Aorta (tissue), 5 donors: ENCODE results near the gene TCF3. TPM values are rescaled to one million over a fixed set of nuclear protein-coding genes. Genes with fewer than 3 reads are reported as not detected.

Experiments used
- ATAC-seq: fragments of 200-7000 bp; cut with Tn5 transposase; one replicate; pipeline ENCODE4 v1.9.1; 2022; ENCODE audit warnings: moderate library complexity; ENCODE audit not compliant: low FRiP score
- DNase-seq, 2 donors: peaks; one replicate each; pipeline ENCODE4 v3.0.0-alpha.2; 2020
- H3K27ac ChIP-seq, 2 donors: one replicate each; pipeline ENCODE4 v1.5.1; 2013; ENCODE audit warnings: low read length in 2 of 2, mild to moderate bottlenecking in 2 of 2, moderate library complexity in 2 of 2, control low read depth in 1 of 2, inconsistent platforms in 1 of 2, low read depth in 1 of 2
- H3K27me3 ChIP-seq, 2 donors: one replicate each; pipeline ENCODE4 v1.6.1; 2013; ENCODE audit warnings: control low read depth in 1 of 2, low read length in 1 of 2, mild to moderate bottlenecking in 1 of 2, moderate library complexity in 1 of 2; ENCODE audit not compliant: insufficient read depth in 2 of 2, control insufficient read depth in 1 of 2
- H3K36me3 ChIP-seq, 2 donors: one replicate each; pipeline ENCODE4 v1.6.1; 2013; ENCODE audit warnings: control low read depth in 1 of 2, low read length in 1 of 2, mild to moderate bottlenecking in 1 of 2; ENCODE audit not compliant: insufficient read depth in 2 of 2, control insufficient read depth in 1 of 2
- H3K4me1 ChIP-seq, 2 donors: one replicate each; pipeline ENCODE4 v1.6.1; 2013; ENCODE audit warnings: low read length in 2 of 2, control low read depth in 1 of 2, mild to moderate bottlenecking in 1 of 2, moderate library complexity in 1 of 2; ENCODE audit not compliant: insufficient read depth in 2 of 2, control insufficient read depth in 1 of 2
- H3K4me3 ChIP-seq, 2 donors: one replicate each; pipeline ENCODE4 v1.5.1; 2013; ENCODE audit warnings: low read length in 2 of 2, control low read depth in 1 of 2, mild to moderate bottlenecking in 1 of 2
- H3K9me3 ChIP-seq: one replicate; pipeline ENCODE4 v1.6.1; 2013; ENCODE audit warnings: mild to moderate bottlenecking, low read length; ENCODE audit not compliant: control insufficient read depth
- WGBS, 2 donors: extraction: QIAGEN DNeasy Blood & Tissue Kit; methylation state at CpG; one replicate each; pipeline ENCODE4 v1.1.7; 2013; 5-methylcytosine and 5-hydroxymethylcytosine counted together
- intact Hi-C, 2 donors: fragments of 100-400 bp; cut with DNase I; formaldehyde crosslinking; loops; one replicate each; pipeline versions ENCODE4 v1.14.2 to v1.15.0; 2022
- polyA plus RNA-seq, 2 donors: library from polyadenylated mRNA; stranded (reverse); fragments of 200-250 nt; gene quantifications; one replicate each; pipeline ENCODE4 v1.2.3, GENCODE V29; 2013
- total RNA-seq, 2 donors: library from RNA; stranded (reverse); fragmentation: NEBNext Ultra II Directional; extraction: Animal tissue kit (Norgen Biotek cat#: 25700); gene quantifications; one replicate each; pipeline ENCODE4 v1.2.1, GENCODE V29; 2021
- donor health status: healthy with polysubstance abuse.
- donor health status: Bipolar disorder and iron deficiency.
- donor health status: DM: no; HTN: no; CAD: no.
- donor health status: DM: no; HTN: no; CAD: no.
- donor health status: DM: yes; HTN: yes; CAD: no.

The TCF3 gene
- total and polyA plus RNA-seq, 4 donors: 23.7 to 50.4 (median 34.1) TPM

- no peak for ATAC-seq
- 83 to 84% methylated on average over 9 of the region's 9 CpGs for WGBS, 2 donors
- Histone ChIP-seq H3K36me3 (no peaks in the 10 kb centered on the region), H3K4me3 (no peak overlapping the region), H3K4me1 (no peaks in the 10 kb centered on the region), H3K27ac (no peak overlapping the region), H3K27me3 (no peaks in the 10 kb centered on the region), H3K9me3 (no peaks in the 10 kb centered on the region)
- DNase-seq: no peak
- intact Hi-C loops: no loop called here
Observed at GRCh38 chr19:1572795-1573194, 79.6 kb downstream of the TCF3 start.

GRCh38 chr19:1571358-1571757 lies 81.1 kb downstream of the TCF3 start:
- no peaks in the 10 kb centered on the region for H3K9me3 ChIP-seq
- ATAC-seq: no peak
- H3K4me1 ChIP-seq: no peaks in the 10 kb centered on the region
- no peak for DNase-seq
- no peaks in the 10 kb centered on the region for H3K36me3 ChIP-seq
- no peak overlapping the region for H3K27ac ChIP-seq
- H3K4me3 ChIP-seq: no peak overlapping the region
- no peaks in the 10 kb centered on the region for H3K27me3 ChIP-seq
- WGBS, 2 donors: 90% methylated on average over 12 of the region's 12 CpGs
- intact Hi-C loops: no loop called here

- intact Hi-C loops: no loop called here
- H3K4me3 ChIP-seq: no peak overlapping the region
- DNase-seq (no peak), ATAC-seq (no peak)
- H3K9me3 ChIP-seq: no peaks in the 10 kb centered on the region
- H3K4me1 ChIP-seq: no peaks in the 10 kb centered on the region
- H3K27ac ChIP-seq: no peak overlapping the region
- H3K27me3 ChIP-seq: no peaks in the 10 kb centered on the region
- H3K36me3 ChIP-seq: no peaks in the 10 kb centered on the region
- WGBS, 2 donors: 93 to 97% methylated on average over 13 of the region's 13 CpGs
Observed at GRCh38 chr19:1570836-1571235, 81.6 kb downstream of the TCF3 start.

- 82 to 86% methylated on average over 4 of the region's 4 CpGs for WGBS, 2 donors
Observed at GRCh38 chr19:1569997-1570396, 82.4 kb downstream of the TCF3 start.

GRCh38 chr19:1568320-1569019 lies 83.9 kb downstream of the TCF3 start, which contains the start of gene MEX3D:
Gene MEX3D, minus strand, starts transcription at chr19:1568325. Its CDS starts 267 bp downstream, at chr19:1568058.
- Histone ChIP-seq H3K36me3 (no peaks in the 10 kb centered on the region), H3K27ac (peak within 1 kb of the TSS in 1 of 2 donors; percentile 12), H3K4me3 (peak within 1 kb of the TSS; percentile 55 to 84), H3K4me1 (no peaks in the 10 kb centered on the region), H3K9me3 (no peaks in the 10 kb centered on the region), H3K27me3 (no peaks in the 10 kb centered on the region)
- WGBS, 2 donors: 6 to 9% methylated on average over 31 to 63 of the region's 63 CpGs
- peak; percentile 82 for ATAC-seq
- peak; percentile 85 to 91 for DNase-seq
- intact Hi-C loops: no loop called here

More at GRCh38 chr19:1569997-1570396, 82.4 kb downstream of the TCF3 start:
- Histone ChIP-seq H3K4me3 (no peak overlapping the region), H3K9me3 (no peaks in the 10 kb centered on the region), H3K4me1 (no peaks in the 10 kb centered on the region), H3K27ac (no peak overlapping the region), H3K27me3 (no peaks in the 10 kb centered on the region), H3K36me3 (no peaks in the 10 kb centered on the region)
- intact Hi-C loops: no loop called here
- no peak for DNase-seq
- ATAC-seq: no peak

GRCh38 chr19:1567848-1568227 lies 84.6 kb downstream of the TCF3 start:
- intact Hi-C loops: no loop called here
- no peaks in the 10 kb centered on the region for H3K9me3 ChIP-seq
- H3K4me3 ChIP-seq: peak overlapping the region; percentile 55 to 84
- 1% methylated on average over 73 of the region's 73 CpGs; no CpG with 5 or more reads in 1 of the 2 donors for WGBS, 2 donors
- H3K27ac ChIP-seq: no peak overlapping the region
- no peaks in the 10 kb centered on the region for H3K27me3 ChIP-seq
- DNase-seq: no peak
- no peaks in the 10 kb centered on the region for H3K36me3 ChIP-seq
- ATAC-seq: no peak
- H3K4me1 ChIP-seq: no peaks in the 10 kb centered on the region

GRCh38 chr19:1567116-1567847 lies 85.1 kb downstream of the TCF3 start:
- ATAC-seq: no peak
- Histone ChIP-seq H3K27me3 (no peaks in the 10 kb centered on the region), H3K4me3 (peak overlapping the region; percentile 55 to 84), H3K4me1 (no peaks in the 10 kb centered on the region), H3K36me3 (no peaks in the 10 kb centered on the region), H3K27ac (peak overlapping the region in 1 of 2 donors; percentile 12), H3K9me3 (no peaks in the 10 kb centered on the region)
- peak in 1 of 2 donors; percentile 61 for DNase-seq
- 0 to 1% methylated on average over 36 to 108 of the region's 108 CpGs for WGBS, 2 donors
- intact Hi-C loops: no loop called here

- H3K4me3 ChIP-seq: peak overlapping the region; percentile 55 to 84
- H3K36me3 ChIP-seq: no peaks in the 10 kb centered on the region
- ATAC-seq (peak; percentile 85), DNase-seq (peak; percentile 68 to 87)
- no peaks in the 10 kb centered on the region for H3K27me3 ChIP-seq
- no peaks in the 10 kb centered on the region for H3K9me3 ChIP-seq
- 3 to 5% methylated on average over 41 to 42 of the region's 42 CpGs for WGBS, 2 donors
- intact Hi-C loops: no loop called here
- peak overlapping the region in 1 of 2 donors; percentile 17 for H3K27ac ChIP-seq
- H3K4me1 ChIP-seq: no peaks in the 10 kb centered on the region
Observed at GRCh38 chr19:1566392-1567115, 85.9 kb downstream of the TCF3 start.
